Ramos (cell line): ENCODE data around the gene DNASE1L3.
"Not testable (repeated sequence)": the region's sequence is repeated elsewhere in the genome, so short reads cannot be mapped to it uniquely, and the experiment has no call there.

ENCODE experiments used
- in situ Hi-C: fragments of 300-500 bp; cut with MboI; formaldehyde crosslinking; loops from one replicate; pipeline ENCODE4 v1.14.3; 2022; ENCODE audit warnings: low sequenced_read_pairs; ENCODE audit not compliant: unreplicated experiment

Gene DNASE1L3

DNA sequence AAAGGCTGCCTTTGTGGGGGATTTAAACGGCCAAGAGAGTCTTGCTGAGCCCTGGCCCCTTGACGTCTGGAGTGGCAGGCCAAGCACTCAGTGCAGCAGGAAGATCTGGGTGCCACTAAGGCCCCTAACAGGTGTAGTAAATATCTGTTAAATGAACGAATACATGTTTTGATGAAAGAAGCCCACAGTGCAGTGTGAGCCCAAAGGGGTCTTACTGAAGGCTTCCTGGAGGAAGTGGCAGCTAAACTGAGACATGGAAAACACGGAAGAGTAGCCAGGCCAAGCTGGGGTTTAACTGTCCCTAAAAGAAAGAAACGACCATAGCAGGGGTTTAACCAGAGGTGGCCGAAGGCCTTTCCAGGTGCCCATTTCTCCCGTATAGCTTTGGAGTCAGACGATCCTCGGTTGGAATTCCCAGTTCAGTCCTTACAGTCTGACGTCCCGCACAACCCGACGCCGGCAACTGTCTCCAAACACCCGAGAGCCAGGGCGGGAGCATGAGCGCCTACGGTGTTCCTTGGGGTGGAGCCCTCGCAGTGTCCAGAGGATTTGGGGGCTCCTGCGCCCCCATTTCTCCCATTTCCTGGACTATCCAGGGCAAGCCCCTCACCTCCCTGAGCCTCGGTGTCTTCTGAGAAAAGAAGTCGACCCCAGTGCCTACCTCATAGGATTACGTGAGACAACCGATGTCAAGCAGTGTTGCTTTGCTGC lies 25.9 kb upstream of the DNASE1L3 start:
- in situ Hi-C loops, result no loop called here

DNA sequence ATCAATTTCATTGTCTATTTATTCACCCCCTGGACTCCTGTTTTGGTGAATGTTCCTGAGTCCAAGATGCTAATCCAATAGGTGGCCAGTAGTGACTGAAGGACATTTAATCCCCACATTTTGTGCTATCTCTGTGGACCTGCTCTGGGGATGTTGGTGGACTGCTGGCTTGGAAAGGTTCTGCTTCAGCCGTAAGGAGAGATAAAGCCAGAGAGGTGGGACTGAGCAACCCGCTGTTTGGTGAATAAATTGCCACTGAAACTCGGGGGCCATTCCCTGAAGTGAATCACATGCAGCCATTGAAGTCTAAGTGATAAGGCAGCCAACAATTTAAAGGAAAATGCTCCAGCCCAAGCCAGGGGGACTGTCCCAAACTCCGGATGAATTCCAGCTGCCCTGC lies 25.2 kb upstream of the DNASE1L3 start:
- in situ Hi-C loops, result no loop called here

DNA sequence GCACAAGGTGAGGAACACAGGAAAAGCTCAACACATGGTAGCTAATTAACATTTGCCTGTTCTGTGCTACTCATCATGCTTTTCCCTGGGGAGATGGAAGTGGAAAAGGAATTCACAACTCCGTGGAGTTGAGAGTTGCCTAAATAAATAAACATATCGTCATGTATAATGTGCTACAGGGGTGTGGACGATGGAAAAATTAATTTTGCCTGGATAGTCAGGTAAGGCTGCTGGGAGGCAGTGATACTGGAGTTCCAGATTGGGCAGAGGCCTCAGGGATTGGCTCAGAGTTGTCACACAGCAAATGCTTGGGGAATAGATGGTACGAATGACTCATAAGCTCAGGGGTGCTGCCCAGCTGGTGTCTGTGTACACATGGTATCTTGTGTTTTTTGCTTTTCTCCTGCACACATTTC lies 23.8 kb upstream of the DNASE1L3 start:
- in situ Hi-C loops, result no loop called here

DNA sequence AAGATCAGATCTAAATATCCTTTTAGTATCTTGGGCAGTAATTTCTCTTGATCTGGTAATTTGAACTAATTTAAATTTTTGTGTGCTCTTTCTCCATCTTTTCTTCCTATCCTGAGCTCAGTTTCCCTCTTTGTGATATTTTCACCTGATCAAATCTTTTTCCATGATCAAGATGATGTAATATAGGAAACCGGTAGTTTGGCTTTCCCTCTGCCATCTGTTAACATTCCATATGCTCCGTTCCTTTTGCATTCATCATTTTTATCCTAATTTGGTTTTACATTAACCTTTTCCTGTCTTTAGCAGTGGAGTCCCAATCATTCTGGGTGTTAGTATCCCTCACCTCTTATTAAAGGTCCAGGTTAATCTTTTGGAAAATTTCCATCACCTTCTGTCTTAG lies 20.9 kb upstream of the DNASE1L3 start:
- in situ Hi-C loops, result no loop called here

DNA sequence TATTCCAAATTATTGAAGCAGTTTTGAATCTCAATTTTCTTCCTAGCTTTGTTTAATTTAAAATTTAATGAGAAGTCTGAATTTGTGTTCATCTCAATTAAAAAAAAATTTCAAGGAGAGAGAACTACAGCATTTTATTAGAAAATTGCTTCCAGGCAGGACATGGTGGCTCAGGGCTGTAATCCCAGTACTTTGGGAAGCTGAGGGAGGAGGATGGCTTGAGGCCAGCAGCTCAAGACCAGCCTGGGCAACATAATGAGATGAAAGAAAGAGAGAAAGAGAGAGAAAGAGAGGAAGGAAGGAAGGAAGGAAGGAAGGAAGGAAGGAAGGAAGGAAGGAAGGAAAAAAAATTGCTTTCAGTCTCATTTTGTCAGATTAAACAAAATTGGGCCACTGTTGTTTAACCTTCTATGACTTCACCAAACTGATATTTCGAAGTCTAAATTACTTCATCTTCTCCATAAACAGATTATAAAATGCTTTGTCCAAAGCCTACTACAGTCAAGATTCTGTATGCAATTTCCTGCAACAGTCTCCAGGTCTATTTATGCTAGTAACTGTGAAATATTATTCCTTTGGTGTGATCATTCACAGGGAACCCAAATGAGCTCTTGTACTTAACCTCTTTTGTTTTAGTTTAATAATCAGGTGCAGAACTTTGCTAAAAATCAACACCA lies 20.2 kb upstream of the DNASE1L3 start:
- in situ Hi-C loops, result no loop called here

DNA sequence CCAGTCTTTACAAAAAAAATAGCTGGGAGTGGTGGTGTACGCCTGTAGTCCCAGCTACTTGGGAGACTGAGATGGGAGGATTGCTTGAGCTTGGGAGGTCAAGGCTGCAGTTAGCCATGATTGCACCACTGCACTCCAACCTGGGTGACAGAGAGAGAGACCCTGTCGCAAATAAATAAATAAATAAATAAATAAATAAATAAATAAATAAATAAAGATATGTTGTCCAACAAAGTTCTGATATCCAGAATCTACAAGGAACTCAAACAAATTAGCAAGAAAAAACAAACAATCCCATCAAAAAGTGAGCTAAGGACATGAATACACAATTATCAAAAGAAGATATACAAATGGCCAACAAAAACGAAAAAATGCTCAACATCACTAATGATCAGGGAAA lies 17.2 kb upstream of the DNASE1L3 start:
- in situ Hi-C loops, result not testable (repeated sequence)

DNA sequence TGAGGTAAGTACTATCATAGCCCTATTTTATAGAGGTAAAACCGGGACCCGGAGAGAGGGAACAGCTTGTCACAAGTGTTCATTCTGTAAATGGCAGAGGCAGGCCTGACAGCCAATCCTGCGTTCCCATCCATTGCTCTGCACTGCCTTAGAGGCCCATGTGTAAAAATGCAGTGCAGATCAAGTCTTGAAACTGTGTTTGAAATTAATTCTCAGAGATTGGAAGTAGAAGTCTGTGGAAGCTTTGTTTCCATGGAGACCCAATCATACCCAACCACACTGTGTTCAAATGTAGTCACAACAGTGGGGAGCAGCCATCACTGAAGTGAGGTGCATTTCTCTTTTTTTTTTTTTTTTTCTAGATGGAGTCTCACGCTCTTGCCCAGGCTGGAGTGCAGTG lies 13.1 kb upstream of the DNASE1L3 start:
- in situ Hi-C loops, result no loop called here

DNA sequence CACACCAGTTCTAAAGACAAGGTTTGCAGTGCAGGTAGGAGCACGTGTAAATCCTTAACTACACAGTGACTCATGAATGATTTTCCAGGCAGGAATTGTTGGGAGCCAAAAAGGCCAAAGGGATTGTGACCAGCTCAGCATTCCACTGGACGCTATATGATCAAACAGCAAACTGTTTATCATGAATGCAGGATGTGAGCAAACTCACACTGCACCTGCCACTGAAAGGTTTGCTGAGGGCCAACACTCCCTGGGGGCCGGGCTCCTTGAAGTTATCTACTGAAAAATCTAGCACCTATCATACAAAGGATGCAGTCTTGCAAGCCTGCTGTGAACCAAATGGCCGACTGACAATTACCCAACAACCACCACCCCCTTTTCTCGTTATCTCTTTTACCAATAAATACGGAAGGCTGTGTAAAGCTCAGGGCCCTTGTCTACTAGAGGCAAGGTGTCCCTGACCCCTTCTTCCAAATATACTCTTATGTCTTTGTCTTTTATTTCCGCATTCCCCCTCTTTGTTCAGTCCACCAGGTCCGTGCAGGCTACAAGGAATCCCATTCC lies 11.5 kb upstream of the DNASE1L3 start:
- in situ Hi-C loops, result no loop called here

DNA sequence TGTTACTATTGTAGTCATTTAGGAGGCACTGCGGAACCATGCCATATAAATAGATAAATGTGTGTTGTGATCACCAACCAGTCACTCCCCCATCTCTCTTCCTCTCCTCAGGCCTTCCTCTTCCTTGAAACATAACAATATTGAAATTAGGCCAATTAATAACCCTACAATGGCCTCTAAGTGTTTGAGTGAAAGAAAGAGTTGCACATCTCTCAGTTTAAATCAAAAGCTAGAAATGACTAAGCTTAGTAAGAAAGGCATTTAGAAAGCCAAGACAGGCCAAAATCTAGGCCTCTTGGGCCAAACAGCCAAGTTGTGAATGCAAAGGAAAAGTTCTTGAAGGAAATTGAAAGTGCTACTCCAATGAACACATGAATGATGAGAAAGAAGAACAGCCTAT lies 8.1 kb upstream of the DNASE1L3 start:
- in situ Hi-C loops, result no loop called here

DNA sequence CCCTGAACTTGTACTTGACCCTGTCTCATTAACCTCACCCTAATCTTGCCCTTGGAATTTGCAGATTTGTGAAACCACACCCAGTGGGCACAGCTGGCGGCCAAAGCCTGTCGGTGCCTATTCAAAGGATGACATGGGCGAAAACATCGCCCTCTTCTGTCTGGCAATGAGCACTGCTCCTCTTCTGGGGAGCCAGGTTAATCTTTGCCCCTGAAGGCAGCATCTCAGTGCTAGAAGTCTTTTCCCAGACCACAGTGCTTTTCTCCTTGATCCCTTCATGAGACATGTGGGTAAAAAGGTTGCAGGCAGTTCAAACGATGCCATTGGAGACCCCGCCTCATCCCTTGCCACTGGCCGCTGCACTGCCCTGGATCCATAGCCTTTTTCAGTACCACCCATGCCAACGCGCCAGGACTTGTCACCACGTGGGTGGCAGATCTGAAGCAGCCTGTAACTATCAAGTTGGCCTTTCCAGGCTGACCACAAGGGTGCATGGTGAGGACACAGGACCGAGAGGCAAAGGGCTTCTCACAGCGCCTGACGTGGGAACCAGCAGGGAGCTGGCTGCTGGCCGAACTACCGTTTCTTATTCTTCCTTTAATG lies 6.5 kb upstream of the DNASE1L3 start:
- in situ Hi-C loops, result no loop called here

DNA sequence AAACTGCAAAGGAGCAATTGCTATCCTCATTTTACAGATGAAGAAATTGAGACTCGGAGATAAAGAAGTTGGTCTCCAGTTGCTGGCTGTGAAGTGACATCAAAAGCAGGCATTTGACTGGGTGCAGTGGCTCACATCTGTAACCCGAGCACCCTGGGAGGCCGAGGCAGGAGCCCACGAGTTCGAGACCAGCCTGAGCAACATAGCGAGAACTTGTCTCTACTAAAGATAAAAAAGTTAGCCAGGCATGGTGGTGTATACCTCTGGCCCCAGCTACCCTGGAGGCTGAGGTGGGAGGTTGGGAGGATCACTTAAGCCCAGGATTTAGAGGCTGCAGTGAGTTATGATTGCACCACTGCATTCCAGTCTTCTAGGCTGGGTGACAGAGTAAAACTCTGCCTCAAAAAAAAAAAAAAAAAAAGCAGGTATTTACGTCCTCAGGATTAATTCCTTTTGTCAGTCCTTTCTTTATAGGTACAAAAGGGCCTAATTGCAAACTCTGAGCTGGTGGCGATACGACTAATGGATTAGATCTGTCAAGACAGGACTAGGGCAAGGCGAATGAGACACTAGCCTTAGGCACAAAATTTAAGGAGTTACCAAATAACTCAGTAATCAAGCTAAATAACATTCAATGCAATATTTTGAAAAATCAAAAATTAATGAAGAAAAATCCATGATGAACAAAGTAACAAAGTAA lies 5.9 kb upstream of the DNASE1L3 start:
- in situ Hi-C loops, result no loop called here

DNA sequence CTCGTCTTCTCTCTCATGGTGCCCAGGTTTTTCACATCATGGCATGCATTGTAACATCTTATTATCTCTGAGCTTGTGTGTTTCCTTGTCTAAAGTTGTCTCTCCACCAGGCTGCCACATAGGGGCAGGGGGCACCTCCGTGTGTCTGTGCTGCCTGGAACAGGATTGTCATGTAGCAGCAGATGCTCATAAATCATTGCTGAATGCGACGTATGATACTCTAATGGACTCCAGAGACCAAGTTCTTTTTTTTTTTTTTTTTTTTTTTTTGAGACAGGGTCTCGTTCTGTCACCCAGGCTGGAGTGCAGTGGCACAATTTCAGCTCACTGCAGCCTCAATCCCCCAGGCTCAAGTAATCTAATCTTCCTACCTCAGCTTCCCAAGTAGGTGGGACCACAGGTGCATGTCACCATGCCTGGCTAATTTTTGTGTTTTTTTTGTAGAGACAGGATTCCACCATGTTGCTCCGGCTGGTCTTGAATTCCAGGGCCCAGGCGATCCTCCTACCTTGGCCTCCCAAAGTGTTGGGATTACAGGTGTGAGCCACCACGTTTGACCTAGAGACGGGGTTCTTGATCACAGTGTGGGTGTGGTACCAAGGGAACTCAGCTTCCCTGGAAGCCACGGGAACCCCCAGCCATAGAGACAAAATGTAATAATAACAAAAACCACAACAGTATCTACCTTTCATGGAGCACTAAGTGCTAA lies 4.7 kb upstream of the DNASE1L3 start:
- in situ Hi-C loops, result no loop called here

DNA sequence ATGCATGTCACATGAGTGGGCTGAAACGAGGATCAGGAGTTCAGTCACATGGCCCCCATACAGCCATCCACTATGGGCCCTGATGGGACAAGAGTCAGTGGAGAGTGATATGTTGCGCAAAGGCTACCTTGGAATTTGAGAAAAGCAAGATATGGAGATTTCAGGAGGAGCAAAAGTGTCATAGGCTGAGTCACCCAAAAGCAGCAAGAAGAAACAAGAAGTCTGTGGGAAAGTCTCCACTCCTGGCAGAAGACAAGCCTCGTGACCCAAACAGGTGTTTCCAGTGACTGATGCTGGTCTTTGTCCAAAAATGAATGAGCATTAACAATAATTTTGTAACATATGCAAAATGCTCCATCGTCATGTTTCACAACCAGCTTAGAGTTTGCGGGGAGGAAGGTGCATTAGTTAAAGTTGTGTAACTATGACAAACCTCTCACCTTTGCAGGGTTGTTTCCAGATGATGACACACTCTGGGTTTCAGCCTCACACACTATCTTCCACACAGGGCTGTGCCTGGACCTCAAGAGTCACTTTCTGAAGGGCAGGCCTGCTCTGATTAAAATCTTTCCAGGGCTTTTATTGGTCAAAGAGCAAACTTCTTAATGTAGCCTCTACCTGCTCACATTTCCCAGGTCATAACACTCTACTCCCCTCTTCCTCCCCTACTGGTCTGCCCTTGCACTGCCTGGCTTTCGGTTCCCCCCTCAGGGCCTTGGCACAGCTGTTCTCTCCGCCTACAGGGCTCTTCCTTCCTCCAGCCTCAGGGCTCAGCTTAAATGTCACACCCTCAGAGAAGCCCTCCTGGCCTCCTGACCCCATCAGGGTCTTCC lies 3.9 kb upstream of the DNASE1L3 start:
- in situ Hi-C loops, result no loop called here

DNA sequence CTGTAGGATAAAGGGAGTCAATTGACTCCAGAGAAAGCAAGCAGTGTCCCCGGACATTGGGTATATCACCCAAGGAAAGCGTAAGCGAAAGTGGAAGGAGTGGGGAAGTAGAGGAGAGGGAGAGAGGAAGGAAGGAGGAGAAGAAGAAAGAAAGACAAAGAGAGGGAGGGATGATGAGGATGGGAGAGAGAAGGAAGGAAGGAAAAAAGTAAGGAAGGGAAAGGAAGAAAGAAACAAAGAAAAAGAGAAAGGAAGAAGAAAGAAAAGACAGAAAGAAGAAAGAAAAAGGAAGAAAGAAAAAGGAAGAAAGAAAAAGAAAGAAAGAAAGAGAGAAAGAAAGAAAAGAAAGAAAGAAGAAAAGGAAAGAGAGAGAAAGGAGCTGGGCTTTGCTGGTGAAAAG lies 839 bp downstream of the DNASE1L3 start:
- in situ Hi-C loops, result no loop called here

DNA sequence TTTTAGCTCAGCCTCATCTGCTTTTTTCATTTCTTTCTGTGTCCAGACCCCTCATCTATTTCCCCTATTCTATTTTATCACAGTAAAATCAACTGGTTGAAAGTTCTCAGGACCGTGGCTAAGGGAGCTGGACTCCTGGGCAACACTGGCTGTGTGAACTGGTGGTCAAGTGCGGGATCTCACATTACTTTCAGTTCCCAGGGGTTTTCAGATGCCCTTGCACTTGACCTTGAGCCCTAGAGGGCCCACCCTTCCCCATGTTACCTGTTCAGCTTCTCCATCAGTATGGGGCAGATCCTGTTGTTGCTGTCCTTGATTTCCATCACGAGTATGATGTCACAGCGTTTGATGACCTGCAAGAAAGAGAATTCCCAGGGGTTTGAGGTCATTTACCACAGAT lies 2.8 kb downstream of the DNASE1L3 start:
- in situ Hi-C loops, result no loop called here

DNA sequence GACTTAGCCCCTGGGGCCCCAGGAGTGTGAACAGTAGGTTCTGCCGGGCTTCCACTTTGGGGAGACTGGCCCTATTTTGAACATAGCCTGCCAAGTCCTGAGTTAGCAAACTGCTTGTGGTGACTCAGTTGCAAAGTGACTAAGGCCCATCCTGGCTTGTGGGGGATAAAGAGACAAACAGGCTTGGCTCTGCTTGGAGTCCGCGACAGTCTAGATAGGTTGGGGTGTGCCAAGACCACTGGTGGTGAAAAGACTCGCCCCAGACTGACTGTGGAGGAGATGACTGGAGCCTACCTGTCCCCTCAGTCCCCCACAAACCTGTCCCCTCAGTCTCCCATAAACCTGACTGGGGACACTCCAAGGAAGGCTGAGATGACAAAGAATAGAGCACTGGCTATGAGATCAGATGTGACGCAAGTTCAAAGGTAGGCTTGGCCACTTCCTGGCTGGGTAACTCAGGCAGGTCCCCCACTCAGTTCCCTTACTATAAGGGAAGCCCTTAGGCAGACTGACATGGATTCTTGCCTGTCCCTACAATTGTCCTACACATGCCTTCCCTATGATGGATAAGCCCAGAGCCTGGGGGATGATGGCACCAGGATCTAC lies 4.3 kb downstream of the DNASE1L3 start:
- in situ Hi-C loops, result no loop called here

DNA sequence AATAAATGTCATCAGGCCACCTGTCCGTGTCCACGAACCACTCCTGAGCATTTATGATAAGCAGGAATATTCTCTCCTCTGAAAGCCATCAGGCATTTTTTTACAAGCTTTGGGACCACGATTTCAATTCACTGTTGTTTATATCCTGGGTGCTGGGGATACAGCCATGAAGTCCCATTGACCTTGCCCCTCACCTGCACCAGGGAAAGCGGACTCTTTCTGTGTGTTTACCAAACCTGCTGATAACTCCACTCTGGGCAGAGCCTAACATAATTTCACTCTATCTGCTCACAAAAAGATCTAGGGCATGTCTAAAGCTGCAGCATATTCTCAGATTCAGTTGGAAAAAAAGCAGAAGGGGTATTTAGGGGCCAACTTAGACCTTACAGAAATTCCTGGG lies 4.8 kb downstream of the DNASE1L3 start:
- in situ Hi-C loops, result no loop called here

DNA sequence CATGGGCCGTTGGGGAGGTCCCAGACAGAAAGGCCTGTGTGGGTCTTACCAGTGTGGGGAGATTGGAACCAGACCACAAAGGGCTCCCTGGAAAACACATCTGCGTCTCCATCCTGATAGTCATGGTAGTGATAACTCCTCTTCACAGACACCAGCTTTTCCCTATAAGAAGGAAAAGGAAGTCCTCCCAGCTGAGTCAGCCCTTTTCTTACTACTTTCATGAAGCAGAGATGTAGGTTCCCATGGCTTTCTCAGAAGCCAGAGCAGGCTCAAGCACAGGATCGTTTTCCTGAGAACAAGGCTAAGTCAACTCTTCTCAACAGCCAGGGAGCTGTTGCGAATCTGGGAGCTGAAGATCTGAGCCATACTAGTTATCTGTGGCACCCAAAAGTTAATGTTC lies 6.1 kb downstream of the DNASE1L3 start:
- in situ Hi-C loops, result no loop called here

DNA sequence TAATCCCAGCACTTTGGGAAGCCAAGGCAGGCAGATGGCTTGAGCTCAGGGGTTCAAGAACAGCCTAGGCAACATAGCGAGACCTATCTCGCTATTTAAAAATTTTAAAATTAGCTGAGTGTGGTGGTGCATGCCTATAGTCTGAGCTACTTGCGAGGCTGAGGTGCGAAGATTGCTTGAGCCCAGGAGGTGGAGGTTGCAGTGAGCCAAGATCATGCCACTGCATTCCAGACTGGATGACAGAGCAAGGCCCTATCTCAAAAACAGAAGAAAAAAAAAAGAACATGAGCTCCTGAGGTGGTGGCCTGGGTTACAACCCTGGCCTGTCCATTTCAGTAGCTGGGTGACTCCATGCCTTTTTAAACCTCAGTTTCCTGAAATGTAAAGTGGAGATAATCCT lies 7.2 kb downstream of the DNASE1L3 start:
- in situ Hi-C loops, result no loop called here
